Measurements from ENCODE around the gene MAB21L4.

Gene MAB21L4

DNA sequence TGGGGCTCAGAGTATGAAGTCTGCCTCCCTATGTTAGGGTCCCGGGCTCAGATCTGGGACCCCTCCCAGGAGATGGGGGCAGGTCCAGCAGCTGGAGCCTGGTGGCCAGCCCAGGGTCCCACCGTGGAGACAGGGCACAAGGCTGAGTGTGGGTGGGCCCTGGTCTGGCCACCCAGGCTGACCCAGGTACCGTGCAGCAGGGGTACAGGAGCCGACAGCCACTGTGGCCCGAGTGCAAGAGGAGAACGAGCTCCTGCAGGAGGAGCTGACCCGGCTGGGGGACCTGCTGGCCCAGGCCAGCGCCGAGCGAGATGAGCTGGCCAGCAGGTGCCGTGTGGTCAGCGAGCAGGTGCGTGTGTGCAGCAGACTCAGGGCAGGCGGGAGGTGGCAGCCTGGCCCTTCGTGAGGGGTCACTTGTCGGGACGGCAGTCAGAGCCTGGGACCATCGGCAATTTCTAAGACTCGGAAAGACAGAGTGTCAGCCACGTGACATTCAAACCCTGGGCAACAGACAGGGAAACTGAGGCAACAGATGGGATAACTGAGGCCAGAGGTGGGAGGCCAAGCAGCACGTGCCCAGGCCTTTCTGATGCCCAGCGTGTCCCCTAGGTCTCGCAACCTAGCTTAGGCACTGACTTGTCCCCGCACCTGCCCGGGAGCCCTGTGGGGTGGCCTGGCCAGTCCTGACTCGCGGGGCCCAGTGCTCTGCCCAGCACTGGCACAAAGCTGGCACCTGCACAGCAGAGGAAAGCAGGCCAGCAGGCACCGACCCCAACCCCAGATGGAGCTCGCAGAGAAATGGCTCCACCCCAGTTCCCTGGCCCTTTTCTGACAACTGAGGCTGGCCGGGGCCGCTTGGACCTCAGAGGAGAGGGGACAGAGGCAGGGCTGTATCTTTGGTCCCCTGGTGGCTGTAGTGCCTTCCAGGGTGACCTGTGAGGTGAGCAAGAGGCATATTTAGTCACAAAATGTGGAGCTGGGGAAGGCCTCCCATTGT, 24.1 kb upstream of the MAB21L4 start:
- H3K4me3 ChIP-seq (ENCODE audit: low read length): no peak overlapping the region
- no peak for TF ChIP-seq ZNF274 (IDR thresholded peaks at IDR 0.05; ENCODE audit: low read depth, low read length)

DNA sequence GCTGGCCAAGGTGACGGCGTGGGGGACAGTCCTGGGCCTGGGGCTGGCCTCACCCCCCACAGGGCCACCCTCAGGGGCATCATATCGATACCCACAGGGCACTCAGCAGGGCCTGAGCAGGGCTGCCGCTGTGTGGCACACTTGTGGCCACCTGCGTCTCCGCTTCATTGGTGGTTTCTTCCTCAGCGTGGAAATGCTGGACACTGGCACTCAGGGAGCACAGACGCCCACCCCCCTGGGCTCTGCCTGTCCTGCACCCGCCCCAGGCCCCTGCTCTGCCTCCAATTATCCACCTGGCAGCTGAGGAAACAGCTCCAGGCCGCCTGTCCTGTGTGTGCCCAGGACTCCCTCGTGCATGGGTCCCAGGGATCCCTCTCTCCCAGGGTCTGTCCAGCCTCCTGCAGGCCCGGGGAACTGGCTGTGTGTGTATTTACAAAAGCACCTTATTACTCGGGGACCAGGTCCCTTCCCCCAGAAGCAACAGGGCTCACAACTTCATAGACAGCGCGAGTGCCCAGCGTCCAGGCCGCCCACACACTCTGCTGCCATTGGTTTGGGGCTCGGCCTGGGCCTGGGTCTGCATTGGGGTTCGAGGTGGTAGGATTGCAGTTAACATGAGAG, 23.3 kb upstream of the MAB21L4 start:
- H3K4me3 ChIP-seq (ENCODE audit: low read length): no peak overlapping the region
- no peak for TF ChIP-seq ZNF274 (IDR thresholded peaks at IDR 0.05; ENCODE audit: low read depth, low read length)

DNA sequence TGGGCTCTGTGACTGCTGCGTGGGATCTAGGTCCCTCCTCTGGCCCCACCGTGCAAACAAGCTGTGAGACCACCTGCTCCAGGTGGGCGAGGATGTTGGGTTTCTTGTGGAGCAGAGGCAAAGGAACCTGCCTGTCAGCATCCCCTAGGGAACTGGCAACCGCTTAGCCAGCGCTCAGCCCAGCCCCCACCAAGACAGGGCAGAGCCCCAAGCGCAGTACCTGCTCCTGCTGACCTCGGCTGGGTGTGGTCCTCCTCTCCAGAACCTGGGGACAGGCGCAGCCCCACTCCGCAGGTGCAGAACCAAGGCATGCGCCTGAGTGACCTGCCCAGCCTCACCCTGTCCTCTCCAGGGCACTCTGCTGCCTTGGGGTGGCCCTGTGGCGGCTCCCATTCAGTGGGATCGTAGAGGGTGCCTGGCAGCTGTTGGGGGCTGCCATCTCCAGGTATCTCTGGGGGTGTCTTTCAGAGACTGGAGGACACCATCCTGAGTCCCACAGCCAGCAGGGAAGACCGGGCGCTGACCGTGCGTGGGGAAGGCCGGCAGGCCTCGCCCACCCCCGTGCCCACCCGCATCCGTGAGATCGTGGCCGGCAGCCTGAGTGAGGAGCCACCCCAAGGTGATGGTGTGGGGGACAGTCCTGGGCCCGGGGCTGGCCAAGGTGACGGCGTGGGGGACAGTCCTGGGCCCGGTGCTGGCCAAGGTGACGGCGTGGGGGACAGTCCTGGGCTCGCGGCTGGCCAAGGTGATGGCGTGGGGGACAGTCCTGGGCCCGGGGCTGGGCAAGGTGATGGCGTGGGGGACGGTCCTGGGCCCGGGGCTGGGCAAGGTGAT, 22.5 kb upstream of the MAB21L4 start:
- no peak for TF ChIP-seq ZNF274 (IDR thresholded peaks at IDR 0.05; ENCODE audit: low read depth, low read length)
- no peak overlapping the region for H3K4me3 ChIP-seq (ENCODE audit: low read length)

DNA sequence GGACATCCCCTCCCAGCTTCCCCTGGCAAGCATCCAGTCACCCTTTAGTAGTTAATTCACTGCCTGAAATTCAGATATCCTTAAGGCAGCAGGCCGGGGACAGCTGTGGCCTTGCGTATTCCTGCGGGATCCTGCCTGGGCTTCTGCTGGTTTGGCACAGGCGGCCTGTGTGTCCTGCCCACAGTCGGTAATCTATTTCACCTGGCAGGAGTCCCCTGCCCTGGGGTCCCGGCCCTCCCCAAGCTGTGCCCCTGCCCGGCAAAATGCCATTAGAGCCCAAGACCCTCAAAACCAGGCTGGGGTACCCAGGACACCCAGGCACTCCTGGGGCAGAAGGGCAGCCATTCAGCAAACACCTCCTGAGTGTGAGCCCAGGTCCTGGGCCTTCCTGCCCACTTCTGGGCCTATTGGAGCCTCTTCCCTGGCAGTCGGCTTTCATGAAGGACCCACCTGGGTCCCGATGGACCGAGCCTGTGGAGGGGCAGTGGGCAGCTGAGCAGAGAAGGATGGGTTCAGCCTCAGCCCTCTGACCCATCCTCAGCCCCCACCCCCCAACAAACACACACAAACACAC, 21.8 kb upstream of the MAB21L4 start:
- TF ChIP-seq ZNF274 (IDR thresholded peaks at IDR 0.05; ENCODE audit: low read depth, low read length): no peak
- H3K4me3 ChIP-seq (ENCODE audit: low read length): no peak overlapping the region

DNA sequence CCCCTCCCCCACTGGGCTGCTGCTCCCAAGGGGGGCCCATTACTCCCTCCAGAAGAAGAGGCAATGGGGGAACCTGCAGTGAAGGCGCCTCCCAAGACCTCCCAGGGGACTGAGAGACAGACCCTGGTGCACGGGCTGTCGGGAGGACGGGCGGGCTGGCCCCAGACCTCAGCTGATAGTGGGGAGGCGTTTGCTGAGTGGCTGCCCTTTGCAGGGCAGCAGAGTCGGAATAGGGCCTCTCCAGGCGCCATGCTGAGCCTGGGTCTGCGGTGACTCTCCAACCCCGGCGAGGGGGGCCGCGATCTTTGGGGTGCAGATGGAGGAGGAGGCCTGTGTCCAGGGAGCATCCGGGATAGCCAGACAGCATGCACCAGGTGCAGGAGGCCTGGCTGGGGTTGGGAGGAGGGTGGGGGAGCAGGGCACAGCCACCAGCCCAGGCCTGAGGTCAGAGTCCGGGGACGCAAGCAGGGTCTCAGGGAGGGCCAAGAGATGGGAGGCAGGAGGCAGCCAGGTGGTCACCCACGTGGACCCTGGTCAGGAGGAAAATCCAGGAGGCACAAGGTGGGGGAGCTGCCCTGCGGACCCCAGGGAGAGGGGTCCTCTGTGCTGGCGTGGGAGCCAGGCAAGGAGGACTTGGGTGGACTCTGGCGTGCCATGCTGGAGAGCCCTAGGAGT, 21.2 kb upstream of the MAB21L4 start:
- no peak overlapping the region for H3K4me3 ChIP-seq (ENCODE audit: low read length)
- TF ChIP-seq ZNF274 (IDR thresholded peaks at IDR 0.05; ENCODE audit: low read depth, low read length): no peak

DNA sequence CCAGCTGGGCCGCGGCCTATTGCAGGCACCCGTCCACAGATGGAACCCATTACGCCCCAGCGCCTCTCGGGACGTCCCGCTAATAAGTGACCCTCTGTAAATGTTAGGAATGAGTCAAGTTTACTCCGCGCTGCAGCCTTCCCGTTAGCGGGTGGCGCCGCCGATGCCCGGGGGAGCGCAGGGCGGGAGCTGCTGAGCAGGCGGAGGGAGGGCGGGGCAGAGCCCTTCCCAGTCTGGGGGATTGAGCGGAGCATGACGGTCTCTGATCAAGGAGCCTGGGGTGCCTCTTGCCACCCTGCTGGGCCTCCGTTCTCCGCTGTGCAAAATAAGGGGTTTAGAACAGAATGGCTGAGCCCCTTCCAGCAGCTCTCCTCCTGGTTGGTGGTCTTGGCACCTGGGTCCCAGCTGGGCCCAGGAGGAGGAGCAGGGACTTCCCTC, 20.6 kb upstream of the MAB21L4 start:
- no peak for TF ChIP-seq ZNF274 (IDR thresholded peaks at IDR 0.05; ENCODE audit: low read depth, low read length)
- no peak overlapping the region for H3K4me3 ChIP-seq (ENCODE audit: low read length)

DNA sequence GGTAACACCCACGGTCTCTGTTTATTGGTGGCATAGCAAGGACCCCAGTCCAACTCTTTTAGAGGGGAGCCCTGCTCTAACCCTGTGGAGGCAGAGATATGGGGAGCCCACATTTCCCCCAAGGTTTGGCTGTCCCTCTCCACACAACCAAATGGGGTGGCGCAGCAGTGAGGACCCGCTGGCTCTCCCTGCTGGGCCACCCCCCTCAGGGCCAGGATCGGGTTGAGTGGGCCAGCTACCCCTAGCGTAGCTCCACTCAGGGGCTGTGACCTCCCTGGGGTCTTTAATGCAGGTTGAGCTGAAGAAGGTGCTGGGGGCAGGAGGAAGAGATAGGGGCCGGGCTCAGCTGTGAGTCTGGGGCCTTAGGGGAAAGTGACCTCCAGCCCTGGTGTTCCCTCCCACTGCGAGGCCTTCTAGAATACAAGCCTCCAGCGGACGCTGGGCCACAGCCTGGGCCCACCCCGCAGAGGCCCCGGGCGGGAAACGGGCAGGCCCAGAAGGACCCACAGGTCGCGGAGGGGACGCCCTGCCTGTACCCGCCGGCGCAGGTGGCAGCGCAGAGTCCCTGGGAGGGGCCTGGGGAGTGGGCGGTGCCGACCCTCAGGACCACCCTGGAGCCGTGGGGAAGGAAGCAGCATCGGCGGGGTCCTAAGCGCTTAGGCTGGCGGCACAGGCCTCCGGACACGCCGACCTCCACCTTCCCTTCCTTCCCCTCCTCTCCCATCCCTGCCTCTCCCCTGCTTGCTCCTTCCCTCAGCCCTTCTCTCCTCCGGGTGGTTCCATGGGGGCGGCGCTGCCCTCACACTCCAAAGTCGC, 19.8 kb upstream of the MAB21L4 start:
- TF ChIP-seq ZNF274 (IDR thresholded peaks at IDR 0.05; ENCODE audit: low read depth, low read length): no peak
- H3K4me3 ChIP-seq (ENCODE audit: low read length): no peak overlapping the region

DNA sequence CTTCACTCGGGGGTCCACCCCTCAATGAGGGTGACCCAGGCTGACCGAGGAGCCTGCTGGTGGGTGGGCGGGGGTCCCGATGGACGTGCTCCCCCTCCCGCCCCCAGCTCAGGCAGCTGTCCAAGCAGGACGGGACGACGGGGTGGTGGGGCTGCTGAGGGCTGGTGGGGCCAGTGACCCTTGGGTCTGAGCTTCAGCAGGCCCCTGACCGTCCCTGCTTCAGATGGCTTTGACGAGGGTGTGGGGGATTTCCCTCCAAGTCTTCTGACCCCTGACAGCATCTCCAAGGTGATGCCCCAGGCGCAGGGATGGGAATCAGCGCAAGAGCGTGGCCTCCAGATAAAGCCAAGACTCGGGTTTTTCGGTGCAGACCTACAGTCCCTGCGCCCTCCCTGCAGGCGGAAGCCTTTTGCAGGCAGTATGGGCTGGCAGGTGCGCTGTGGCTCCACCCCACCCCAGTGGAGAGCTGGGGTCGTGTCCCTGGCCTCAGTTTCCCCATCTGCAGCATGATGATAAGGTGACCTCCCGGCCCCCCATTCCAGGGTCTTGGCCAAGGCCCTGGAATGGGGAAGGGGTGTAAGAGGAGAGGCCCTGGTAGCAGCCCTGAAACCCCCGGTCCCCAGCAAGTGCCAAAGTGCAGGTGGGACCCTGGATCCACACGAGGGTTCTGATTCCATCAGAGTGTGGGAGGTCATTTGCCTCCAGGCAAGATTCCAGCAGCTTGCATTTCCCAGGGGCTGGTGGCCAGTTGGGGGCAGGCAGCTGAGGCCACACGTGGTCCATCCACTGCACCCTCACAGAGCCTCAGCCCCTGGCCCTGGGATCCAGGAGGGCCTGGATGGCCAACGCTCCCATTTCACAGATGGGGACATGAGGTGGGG, 18.9 kb upstream of the MAB21L4 start:
- no peak overlapping the region for H3K4me3 ChIP-seq (ENCODE audit: low read length)
- no peak for TF ChIP-seq ZNF274 (IDR thresholded peaks at IDR 0.05; ENCODE audit: low read depth, low read length)

DNA sequence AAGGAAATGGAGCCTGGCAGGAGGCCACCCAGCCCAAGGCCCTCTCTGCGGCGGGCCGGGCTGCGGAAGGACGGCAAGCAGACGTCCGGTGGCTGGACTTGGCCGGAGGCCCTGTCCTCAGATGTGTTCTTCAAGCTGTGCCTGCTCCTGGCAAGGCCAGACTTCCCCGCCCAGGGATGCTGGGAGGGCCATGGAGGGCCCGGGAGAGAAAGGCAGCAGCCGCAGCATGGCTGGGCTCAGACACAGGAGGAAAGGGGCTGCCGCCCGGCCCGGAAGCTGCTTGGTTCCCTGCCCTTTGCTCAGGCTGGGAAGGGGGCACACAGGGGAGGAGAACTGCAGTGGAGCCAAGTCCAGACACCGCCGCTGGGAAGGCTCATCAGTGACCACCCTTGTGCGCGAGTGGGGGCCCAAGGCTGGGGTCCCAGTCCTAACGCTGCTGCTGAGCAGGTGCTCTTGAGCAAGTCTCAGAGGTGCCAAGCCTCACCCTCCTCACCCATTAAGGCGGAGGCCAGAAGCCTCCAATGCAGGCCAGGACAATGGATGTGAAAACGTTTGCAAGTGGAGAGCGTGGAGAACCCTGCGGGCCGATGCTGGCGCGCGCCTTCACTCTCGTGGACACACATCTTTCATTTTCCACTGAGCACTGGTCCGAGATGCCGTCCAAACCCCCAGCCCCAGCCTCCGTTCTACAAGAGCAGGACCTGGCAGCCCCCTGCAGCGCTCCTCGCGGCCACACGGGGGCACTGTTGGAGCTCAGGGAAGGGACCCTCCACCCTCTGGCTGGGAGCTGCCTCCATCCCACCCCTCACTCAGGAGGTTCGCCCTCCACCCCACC, 18.1 kb upstream of the MAB21L4 start:
- no peak overlapping the region for H3K4me3 ChIP-seq (ENCODE audit: low read length)
- TF ChIP-seq ZNF274 (IDR thresholded peaks at IDR 0.05; ENCODE audit: low read depth, low read length): no peak

DNA sequence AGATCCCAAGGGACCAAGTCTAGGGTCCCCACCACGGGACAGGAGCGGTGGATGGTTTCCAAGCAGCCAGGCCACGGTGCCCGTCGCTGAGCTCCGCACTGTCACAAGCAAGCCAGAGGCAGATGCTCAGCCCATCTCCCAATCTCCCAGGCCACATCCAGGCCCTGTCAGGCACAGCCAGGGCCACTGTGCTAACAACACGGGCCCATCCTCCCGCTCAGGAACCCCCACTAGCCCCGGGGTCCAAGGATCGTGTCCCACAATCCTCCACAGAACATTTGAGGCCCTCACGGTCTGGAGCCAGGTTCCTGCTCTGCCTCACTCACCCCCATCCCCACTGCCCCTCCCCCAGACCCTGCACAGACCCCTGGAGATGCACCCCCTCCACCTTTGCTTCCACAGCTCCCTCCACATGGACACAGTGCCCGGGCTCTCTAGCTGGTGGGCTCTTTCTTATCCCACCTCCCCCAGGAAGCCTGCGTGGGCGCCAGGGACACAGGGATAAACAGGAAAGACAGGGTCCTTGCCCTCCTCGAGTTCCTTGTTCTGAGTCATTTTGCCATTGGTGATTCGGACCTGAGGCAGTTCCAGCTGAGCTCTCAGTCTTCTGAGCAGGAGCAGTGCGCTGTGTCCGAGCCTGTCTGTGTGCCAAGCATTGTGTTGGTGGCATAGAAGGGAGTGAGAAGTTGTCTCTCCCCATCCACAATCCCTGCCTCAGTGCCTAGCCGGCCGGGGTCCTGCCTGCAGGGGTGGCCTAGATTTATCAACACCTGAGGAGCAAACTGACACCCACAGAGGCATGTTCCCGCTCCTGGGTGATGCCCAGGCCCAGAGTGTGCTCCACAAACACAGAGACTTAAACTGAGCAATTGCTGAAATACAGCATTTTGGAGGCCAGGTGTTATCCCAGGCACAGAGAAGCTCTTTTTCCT, 17.2 kb upstream of the MAB21L4 start:
- no peak for TF ChIP-seq ZNF274 (IDR thresholded peaks at IDR 0.05; ENCODE audit: low read depth, low read length)
- H3K4me3 ChIP-seq (ENCODE audit: low read length): no peak overlapping the region

All from GM08714 (cell line).